ENCODE data around the gene IGF1R.
A peak's percentile ranks its signal among the peaks of the same experiment; 100 is the strongest.

IGF1R gene

DNA sequence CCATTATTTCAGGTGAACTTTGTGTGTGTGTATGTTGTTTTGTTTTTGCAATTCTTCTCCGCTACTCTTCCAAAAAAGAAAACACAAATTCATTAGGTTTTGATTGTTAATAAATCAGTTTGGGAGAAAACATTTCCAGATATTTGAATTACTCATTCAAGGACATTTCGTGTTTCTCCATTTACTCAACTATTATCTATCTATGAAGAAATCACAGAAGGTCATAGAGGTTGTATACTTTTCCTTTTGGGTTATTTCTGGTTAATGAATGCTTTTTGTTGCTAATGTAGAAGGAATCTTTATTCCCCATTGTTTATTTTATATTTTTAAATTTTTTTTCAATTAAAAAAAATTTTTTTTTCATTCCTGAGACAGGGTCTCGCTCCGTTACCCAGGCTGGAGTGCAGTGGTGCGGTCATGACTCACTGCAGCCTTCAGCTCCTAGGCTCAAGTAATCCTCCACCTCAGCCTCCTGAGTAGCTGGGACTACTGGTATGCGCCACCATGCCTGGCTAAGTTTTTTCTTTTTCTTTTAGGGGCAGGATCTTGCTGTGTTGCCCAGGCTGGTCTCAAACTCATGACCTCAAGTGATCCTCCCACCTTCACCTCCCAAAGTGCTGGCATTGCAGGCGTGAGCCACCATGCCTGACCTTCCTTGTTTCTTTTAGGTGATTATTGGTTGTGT, 28.4 kb downstream of the IGF1R start:
- no peak for DNase-seq

- DNase-seq, result no peak
Measured at GRCh38 chr15:98677345-98678059, 29.2 kb downstream of the IGF1R start.

GRCh38 chr15:98678484-98678883, 30.1 kb downstream of the IGF1R start:
- no peak for DNase-seq

- no peak for DNase-seq
Measured at GRCh38 chr15:98681061-98681460, 32.7 kb downstream of the IGF1R start.

- DNase-seq, result no peak
Measured at GRCh38 chr15:98682992-98683701, 34.8 kb downstream of the IGF1R start.

DNA sequence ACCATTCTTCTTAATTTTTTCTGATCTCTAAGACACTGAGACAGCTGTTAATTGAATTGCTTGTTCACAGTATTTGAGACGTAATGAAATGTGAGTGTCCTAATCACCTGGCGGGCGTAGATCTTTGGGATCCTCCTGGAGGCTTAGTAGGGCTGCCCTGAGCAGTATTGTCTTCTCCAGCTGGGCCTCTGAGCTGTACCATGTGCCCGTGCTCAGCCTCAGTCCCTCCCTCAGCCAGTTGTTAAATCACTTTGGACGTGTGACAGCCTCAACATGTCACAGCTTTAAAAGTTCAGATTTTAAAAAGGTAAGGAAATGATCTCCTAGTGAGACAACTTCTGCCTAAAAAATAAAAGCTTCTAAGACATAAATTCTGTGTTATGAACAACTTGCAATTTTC, 35.5 kb downstream of the IGF1R start:
- DNase-seq, result no peak

GRCh38 chr15:98684436-98684835, 36.1 kb downstream of the IGF1R start:
- peak; percentile 83 for DNase-seq

- DNase-seq, result no peak
Measured at GRCh38 chr15:98684995-98685525, 36.7 kb downstream of the IGF1R start.

DNA sequence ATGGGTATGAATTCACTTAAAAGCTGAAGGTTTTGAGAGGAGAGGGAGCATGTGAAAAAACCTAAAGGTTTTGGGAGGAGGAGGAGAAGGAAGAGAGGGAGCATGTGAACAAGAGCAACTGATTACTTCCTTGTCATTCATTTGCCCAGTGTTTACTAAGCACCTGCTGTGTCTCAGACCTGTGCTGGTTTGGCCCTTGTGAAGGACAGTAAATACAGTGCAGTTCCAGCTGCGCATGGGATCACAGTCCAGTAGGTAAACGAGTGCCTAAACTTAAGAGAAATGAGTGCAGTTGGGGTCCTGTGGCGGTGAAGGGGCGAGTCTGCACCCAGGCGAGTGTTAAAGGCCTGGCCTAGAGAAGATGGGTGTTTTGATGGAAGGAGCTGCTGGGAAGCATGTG, 38.6 kb downstream of the IGF1R start:
- no peak for DNase-seq

GRCh38 chr15:98689431-98689861, 41.1 kb downstream of the IGF1R start:
- DNase-seq, result no peak

DNA sequence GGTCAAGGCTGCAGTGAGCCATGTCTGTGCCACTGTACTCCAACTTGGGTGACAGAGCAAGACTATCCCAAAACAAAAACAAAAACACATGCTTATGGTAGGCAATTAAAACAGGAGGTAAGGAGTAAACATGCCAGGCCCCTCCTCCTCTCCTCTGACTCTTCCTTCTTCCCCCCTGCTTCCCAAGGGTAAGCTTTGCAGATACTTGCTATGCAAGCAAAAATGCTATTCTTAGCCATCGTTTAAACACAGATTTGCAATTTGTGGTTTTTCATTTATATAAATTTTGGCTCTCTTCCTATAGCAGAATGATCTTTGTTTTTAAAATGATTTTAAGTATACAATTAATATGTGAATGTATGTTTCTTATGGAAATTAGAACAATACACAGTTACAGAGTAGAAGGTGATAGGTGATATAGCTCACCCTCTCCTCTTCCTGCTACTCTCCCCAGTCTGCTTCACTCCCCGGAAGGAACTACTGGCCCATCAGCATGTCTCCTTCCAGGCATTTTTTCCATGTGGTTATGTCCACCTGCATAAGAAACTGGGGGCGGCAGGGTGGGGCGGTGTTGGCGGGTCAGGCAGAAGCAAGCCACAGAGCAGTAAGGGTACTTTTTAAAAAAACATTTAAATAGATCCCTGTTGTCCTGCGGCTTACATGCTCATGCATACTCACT, 42.1 kb downstream of the IGF1R start:
- DNase-seq, result no peak

DNA sequence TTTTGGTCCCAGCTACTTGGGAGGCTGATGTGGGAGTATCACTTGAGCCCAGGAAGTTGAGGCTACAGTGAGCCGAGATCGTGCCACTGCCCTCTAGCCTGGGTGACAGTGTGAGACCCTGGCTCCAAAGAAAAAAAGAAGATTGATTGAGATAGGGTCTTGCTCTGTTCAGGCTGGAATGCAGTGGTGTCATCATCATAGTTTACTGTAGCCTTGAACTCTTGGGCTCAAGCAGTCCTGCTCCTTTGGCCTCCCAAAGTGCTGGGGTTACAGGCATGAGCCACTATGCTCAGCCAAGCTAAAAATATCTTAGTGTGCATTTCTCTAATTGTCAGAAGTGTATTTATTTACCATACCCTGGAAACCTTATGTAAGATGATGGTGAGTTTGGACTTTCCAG, 43.9 kb downstream of the IGF1R start:
- no peak for DNase-seq

DNA sequence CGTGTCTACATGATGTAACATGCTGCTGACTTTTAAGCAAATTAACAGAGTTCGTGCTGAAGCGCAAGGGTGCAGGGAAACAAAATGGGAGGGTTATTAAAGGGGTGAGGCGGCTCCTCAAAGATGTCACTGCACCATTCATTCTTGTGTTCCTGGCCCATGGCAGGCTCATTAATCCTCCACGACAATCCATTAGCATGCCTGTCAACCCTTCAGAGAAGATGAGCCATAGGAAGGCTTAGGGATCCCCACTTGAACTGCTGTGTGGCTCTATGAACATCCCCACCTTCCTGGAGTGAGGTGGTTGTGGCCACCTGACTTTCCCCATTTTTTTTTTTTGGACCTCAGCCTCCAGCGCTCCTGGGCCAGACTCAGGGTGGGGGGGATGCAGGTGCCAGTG, 45.8 kb downstream of the IGF1R start:
- no peak for DNase-seq

DNA sequence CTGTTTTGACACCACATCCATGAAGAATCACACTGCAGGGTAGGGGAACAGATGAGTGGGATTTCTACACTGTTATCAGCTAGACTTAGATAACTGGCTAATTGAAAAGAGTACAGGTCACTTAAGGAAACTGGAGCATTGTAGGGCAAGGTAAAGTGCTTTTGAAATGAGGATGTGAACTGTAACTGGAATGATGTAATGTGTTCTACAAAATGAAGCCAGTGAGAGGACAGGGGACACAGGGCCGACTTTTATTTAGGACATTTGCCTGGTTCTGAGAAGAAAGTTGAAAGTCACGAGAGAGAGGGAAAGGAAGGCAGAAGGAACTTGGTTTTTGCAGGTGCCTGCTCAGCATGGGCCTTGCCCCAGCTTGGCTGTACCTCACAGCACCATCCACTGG, 50.5 kb downstream of the IGF1R start:
- no peak for DNase-seq

DNA sequence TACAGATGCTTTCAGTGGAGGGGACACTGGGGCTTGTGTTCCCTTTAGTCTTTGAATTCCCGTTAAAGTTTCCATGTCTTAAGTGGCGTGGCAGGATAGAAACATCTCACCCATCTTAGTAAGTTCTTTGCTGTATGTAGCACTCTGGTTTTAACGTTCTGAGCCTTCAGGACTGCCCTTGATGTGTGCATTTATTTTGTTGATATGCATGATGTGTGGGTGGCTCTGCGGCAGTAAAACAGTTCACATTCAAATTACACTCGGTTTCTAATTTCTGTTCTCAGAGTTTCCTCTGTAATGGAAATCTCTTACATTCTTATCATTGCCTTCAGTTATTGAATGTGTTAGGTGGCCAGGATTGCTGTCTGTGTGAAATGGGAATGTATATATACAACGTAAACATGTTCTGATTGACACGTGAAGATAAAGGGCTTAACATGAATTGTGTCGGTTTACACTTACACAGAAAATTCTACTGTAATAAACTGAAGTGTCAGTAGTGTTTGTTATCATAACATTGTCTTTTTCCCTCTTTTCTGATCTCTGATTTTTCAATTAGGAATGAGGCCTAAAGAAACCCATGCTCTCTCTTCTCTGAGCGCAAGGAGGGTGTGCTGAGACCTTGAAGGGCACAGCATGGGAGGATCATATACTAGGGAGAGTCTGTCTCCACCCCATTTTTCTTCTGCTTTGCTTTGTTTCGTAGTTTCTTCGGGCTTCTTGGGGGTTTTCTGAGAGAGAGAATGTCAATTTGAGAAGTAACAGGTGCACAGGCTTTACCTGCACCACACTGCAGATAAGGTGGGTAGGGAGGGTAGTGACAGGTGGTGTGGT, 51.5 kb downstream of the IGF1R start:
- no peak for DNase-seq

DNA sequence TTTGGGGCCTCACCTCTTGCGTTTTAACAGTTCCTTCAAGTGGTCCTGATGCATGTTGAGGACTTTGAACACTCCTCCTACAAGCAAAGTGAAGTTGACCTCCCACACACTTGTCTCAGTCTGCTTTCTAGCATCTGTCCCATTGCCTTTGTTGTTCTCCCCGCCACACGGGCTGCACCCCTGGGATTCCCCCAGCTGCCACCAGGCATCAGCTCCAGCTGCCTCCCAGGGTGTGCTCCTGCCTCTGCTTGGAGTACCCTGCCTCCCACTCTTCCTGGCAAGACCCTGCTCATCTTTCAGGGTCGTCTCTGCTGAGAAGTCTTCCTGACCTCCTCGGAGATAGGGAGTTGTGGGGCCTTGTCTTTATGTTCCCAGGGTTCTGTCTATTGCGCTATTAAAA, 52.2 kb downstream of the IGF1R start:
- DNase-seq, result no peak

GRCh38 chr15:98703126-98703685, 54.9 kb downstream of the IGF1R start:
- no peak for DNase-seq

GRCh38 chr15:98705070-98705469, 56.7 kb downstream of the IGF1R start:
- no peak for DNase-seq

GRCh38 chr15:98706387-98706786, 58.0 kb downstream of the IGF1R start:
- no peak for DNase-seq

- no peak for DNase-seq
Measured at GRCh38 chr15:98706986-98707385, 58.6 kb downstream of the IGF1R start.

DNA sequence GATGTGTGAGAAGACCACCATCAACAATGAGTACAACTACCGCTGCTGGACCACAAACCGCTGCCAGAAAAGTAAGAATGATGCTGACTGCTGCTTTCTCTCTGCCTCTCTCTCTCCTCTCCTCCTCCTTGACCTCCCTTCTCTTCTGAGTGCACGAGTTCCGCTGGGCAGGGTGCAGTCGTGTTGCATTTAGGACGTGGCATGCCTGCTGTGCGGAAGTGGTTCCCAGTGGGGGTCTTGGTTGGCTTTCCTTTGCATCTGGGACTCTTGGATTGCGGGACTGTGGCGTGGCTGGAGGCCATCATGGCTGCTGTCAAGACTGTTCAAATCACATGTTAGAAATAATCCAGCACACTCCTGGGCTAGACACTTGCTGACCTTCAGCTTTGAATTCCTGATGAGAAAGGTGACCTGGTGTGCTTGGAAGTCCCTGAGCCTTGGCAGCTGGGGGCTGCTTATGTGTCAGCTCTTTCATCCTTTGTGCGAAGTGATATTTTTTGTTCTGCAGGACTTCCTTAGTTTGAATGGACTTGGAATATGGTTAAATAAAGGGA, 59.8 kb downstream of the IGF1R start:
- no peak for DNase-seq

DNA sequence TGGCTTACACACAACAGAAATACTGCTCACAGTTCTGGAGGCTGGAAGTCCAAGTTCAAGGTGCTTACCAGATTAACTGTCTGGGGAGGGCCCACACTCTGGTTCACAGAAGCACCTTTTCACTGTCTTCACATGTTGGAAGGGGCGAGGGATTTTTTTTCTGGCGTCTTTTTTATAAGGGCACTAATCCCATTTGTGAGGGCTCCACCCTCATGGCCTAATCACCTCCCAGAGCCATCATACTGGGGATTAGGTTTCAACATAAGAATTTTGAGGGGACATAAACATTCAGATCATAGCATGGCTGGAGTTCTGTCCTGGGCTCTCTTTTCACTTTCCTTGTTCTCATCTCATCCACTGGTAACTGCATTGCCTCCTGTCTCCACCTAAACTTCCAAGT, 63.5 kb downstream of the IGF1R start:
- DNase-seq, result no peak
